Measurements from ENCODE around the gene ATP4B. TPM values are rescaled to one million over a fixed set of nuclear protein-coding genes. Genes with fewer than 3 reads are reported as not detected.
"Not testable (repeated sequence)": the region's sequence is repeated elsewhere in the genome, so short reads cannot be mapped to it uniquely, and the experiment has no call there.

ATP4B gene
- total and polyA plus RNA-seq, 2 of the 8 experiments (the other 6 are each of a cell fraction or from before 2014, with no cell fraction given) = 0.05 TPM; not detected in 1

- H3K4ac ChIP-seq (replicated peaks; ENCODE audit: insufficient read length, low read depth, low read length); H3K79me1 ChIP-seq (ENCODE audit: low read depth, low read length); H3K23me2 ChIP-seq (ENCODE audit: low read depth, low read length); H3K27ac ChIP-seq (ENCODE audit: low read depth, low read length); H2AK5ac ChIP-seq (ENCODE audit: low read depth, low read length); H4K5ac ChIP-seq (ENCODE audit: insufficient read length, low read depth, low read length); H3K27me3 ChIP-seq (replicated peaks in 1 of 4; ENCODE audit: control insufficient read depth in 3 of 4, extremely low read depth in 1 of 4, insufficient read depth in 3 of 4, low read length in 3 of 4); H3K23ac ChIP-seq (ENCODE audit: insufficient read length); H2BK15ac ChIP-seq (ENCODE audit: low read length); H4K8ac ChIP-seq (ENCODE audit: extremely low read depth, insufficient read depth, low read length); H3K4me2 ChIP-seq (ENCODE audit: insufficient read depth in 1 of 2, low read depth in 2 of 2, low read length in 2 of 2); H3K4me1 ChIP-seq (replicated peaks in 1 of 4; ENCODE audit: control insufficient read depth in 3 of 4, insufficient read depth in 4 of 4, low read length in 3 of 4); H2AFZ ChIP-seq (ENCODE audit: low read length); FAIRE-seq; H3K56ac ChIP-seq (replicated peaks; ENCODE audit: insufficient read length, low read depth, low read length); H3K9ac ChIP-seq (replicated peaks in 1 of 4; ENCODE audit: extremely low read depth in 1 of 4, low read depth in 3 of 4, low read length in 3 of 4); H3K14ac ChIP-seq (ENCODE audit: insufficient read length); H3K4me3 ChIP-seq (ENCODE audit: extremely low read depth in 1 of 4, insufficient read depth in 2 of 4, low read depth in 3 of 4, low read length in 4 of 4); H2BK120ac ChIP-seq (replicated peaks; ENCODE audit: low read depth, low read length); H2BK5ac ChIP-seq (ENCODE audit: low read depth, low read length); H4K91ac ChIP-seq (replicated peaks; ENCODE audit: insufficient read length, low read length); H3K18ac ChIP-seq (ENCODE audit: extremely low read depth, low read length); H2BK20ac ChIP-seq (ENCODE audit: low read length); POLR2A ChIA-PET (ENCODE audit: partially characterized antibody); H4K20me1 ChIP-seq (replicated peaks in 1 of 2; ENCODE audit: control insufficient read depth in 1 of 2, insufficient read depth in 2 of 2, low read length in 2 of 2); H2BK12ac ChIP-seq (ENCODE audit: low read depth, low read length): not testable (repeated sequence)
- 69% methylated on average over 13 of the region's 13 CpGs; no CpG with 5 or more reads in 1 of the 2 experiments for WGBS, 2 experiments (ENCODE audit: extremely low coverage in 1 of 2, insufficient coverage in 1 of 2, insufficient read length in 1 of 2, insufficient replicate concordance in 2 of 2, low coverage in 1 of 2, low lambda C conversion rate in 2 of 2, missing lambda C conversion rate in 1 of 2)
- TF ChIP-seq RAD21 (IDR thresholded peaks at IDR 0.05 in 1 of 2, conservative IDR thresholded peaks at IDR 0.05 in 1 of 2; ENCODE audit: low read depth in 2 of 2, low read length in 2 of 2) = peak; percentile 55 to 62
- peak in 2 of 3 experiments; percentile 42 to 65; a peak in 3 of 4 replicates for TF ChIP-seq CTCF (IDR thresholded peaks at IDR 0.05; ENCODE audit: control extremely low read depth in 1 of 3, insufficient read depth in 1 of 3, low read depth in 1 of 3, low read length in 3 of 3)
- CTCF ChIA-PET (ENCODE audit: partially characterized antibody) = interaction anchor here (0.6 to 1.4 kb wide), 12 partner anchors 9 to 562 kb away, joined by 3 to 5 read pairs (median 4); no protein-coding TSS in a partner anchor
- H3K9me3 ChIP-seq (ENCODE audit: insufficient read depth in 2 of 2, low read depth in 1 of 2, low read length in 1 of 2) = peaks cover 0 to 14% of the 10 kb centered on the region in 2 experiments; a peak in 1 of 4 replicates
- peak in 1 of 2 experiments; percentile 81 for DNase-seq (ENCODE audit: low read depth in 1 of 2, low spot score in 2 of 2)
- peaks cover 0 to 21% (median 11%) of the 10 kb centered on the region in 4 experiments; a peak in 5 of 8 replicates for H3K36me3 ChIP-seq (ENCODE audit: control insufficient read depth in 2 of 4, insufficient read depth in 4 of 4, low read length in 3 of 4)
- peaks cover 0 to 20% of the 10 kb centered on the region in 2 experiments; a peak in 2 of 4 replicates for H3K79me2 ChIP-seq (ENCODE audit: control insufficient read depth in 1 of 2, insufficient read depth in 2 of 2, low read length in 2 of 2)
These were observed 36.5 kb downstream of the ATP4B start for GRCh38 chr13:113621498-113621897.

Data from H1 (cell line).